ENCODE measurements around the gene CAMKV. TPM values are rescaled to one million over a fixed set of nuclear protein-coding genes. Genes with fewer than 3 reads are reported as not detected.

CAMKV gene
- total RNA-seq, 3 donors from 2014 or later (not counting 1 experiment from before 2014, with no cell fraction given), result not detected

DNA sequence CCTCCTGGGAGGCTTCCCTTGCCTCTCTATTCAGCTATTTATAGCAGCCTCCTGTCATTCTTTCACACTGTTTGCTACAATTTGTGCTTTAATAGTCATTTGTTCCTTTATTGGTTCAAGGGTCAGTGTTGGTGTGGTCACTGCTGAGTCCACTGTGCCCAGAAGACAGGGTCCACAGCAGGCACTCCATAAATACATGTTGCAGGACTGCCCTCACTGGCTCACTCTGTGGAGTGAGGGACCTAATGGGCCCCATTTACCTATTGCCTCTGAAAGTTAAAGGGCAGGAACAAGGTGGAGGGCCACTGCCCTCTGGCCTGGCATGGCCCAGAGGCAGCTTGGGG is 17.2 kb upstream of the CAMKV start:
- Mint-ChIP-seq H3K4me3 (no peak overlapping the region), H3K4me1 (peaks cover 0 to 6% of the 10 kb centered on the region in 2 donors), H3K36me3 (no peaks in the 10 kb centered on the region), H3K9me3 (no peaks in the 10 kb centered on the region), H3K27ac (no peak overlapping the region), H3K27me3 (ENCODE audit: low read depth in 2 of 2) (no peaks in the 10 kb centered on the region)
- DNase-seq (no peak), ATAC-seq (no peak)
- no peaks in the 10 kb centered on the region for H3K36me3 ChIP-seq (ENCODE audit: control insufficient read depth, insufficient read depth, low read length)
- H3K27ac ChIP-seq (ENCODE audit: low read length), result no peak overlapping the region
- no peaks in the 10 kb centered on the region for H3K27me3 ChIP-seq (ENCODE audit: control insufficient read depth, insufficient read depth, low read length)
- no peak overlapping the region for H3K4me3 ChIP-seq (ENCODE audit: low read length)
- TF ChIP-seq, protein P1, sequence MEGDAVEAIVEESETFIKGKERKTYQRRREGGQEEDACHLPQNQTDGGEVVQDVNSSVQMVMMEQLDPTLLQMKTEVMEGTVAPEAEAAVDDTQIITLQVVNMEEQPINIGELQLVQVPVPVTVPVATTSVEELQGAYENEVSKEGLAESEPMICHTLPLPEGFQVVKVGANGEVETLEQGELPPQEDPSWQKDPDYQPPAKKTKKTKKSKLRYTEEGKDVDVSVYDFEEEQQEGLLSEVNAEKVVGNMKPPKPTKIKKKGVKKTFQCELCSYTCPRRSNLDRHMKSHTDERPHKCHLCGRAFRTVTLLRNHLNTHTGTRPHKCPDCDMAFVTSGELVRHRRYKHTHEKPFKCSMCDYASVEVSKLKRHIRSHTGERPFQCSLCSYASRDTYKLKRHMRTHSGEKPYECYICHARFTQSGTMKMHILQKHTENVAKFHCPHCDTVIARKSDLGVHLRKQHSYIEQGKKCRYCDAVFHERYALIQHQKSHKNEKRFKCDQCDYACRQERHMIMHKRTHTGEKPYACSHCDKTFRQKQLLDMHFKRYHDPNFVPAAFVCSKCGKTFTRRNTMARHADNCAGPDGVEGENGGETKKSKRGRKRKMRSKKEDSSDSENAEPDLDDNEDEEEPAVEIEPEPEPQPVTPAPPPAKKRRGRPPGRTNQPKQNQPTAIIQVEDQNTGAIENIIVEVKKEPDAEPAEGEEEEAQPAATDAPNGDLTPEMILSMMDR (IDR thresholded peaks at IDR 0.05), result no peak
- intact Hi-C loops (cut with micrococcal nuclease), result no loop called here
- H3K9me3 ChIP-seq (ENCODE audit: control insufficient read depth, insufficient read depth, low read length), result no peaks in the 10 kb centered on the region
- no peaks in the 10 kb centered on the region for H3K4me1 ChIP-seq (ENCODE audit: control insufficient read depth, insufficient read depth, low read length)

DNA sequence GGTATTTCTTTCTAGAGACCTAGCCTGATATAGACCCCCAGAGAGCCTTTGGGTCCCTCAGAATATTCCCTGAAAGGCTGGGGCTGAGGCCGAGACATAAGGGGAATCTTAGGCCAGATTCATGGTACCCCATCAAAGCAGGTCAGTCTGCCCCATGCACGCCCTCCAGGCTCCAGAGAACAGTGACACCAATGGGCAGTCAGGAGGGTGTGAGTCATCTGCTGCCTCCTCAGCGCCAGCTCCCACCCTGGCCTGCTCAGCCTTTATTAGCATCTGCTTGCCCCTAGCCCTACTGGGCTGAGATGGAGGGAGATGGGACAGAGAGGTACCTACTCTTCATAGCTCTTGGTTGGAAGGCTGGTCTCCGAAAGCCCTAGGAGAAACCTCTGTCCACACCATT is 14.3 kb upstream of the CAMKV start:
- WGBS (ENCODE audit: insufficient coverage), result 85% methylated on average over 4 of the region's 4 CpGs
- intact Hi-C loops (cut with micrococcal nuclease), result no loop called here

DNA sequence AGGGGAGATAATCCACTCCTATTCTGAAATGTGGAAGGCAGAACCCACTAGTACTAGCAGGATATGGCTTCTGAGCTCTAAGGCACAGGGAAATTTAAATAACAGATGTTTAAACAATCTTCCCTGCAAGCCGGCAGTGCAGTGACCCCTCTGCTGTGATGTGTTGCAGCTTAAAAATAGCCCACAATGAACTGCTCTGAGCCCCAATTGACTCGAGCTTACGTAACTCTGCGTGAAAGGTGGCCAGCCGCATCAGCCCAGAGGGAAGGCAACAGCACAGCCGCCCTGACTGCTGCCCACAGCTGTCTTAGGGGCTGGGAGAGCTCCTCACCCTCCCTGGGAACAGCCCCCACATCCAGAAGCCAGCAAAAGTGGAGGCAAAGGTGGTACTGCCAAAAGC is 12.5 kb upstream of the CAMKV start:
- TF ChIP-seq, protein P1 (IDR thresholded peaks at IDR 0.05), result no peak
- Mint-ChIP-seq H3K27ac (no peak overlapping the region), H3K4me3 (no peak overlapping the region), H3K4me1 (no peaks in the 10 kb centered on the region), H3K9me3 (no peaks in the 10 kb centered on the region), H3K27me3 (ENCODE audit: low read depth in 2 of 2) (no peaks in the 10 kb centered on the region), H3K36me3 (no peaks in the 10 kb centered on the region)
- H3K27ac ChIP-seq (ENCODE audit: low read length), result no peak overlapping the region
- no peaks in the 10 kb centered on the region for H3K4me1 ChIP-seq (ENCODE audit: control insufficient read depth, insufficient read depth, low read length)
- ATAC-seq (no peak), DNase-seq (no peak)
- intact Hi-C loops (cut with micrococcal nuclease), result no loop called here
- H3K27me3 ChIP-seq (ENCODE audit: control insufficient read depth, insufficient read depth, low read length), result no peaks in the 10 kb centered on the region
- H3K36me3 ChIP-seq (ENCODE audit: control insufficient read depth, insufficient read depth, low read length), result no peaks in the 10 kb centered on the region
- H3K4me3 ChIP-seq (ENCODE audit: low read length), result no peak overlapping the region
- 64% methylated on average over 6 of the region's 6 CpGs for WGBS (ENCODE audit: insufficient coverage)
- H3K9me3 ChIP-seq (ENCODE audit: control insufficient read depth, insufficient read depth, low read length), result no peaks in the 10 kb centered on the region

More for the DNA sequence above, 14.3 kb upstream of the CAMKV start:
- TF ChIP-seq, protein P1 (IDR thresholded peaks at IDR 0.05), result no peak
- Histone ChIP-seq H3K4me3 (ENCODE audit: low read length) (no peak overlapping the region), H3K36me3 (ENCODE audit: control insufficient read depth, insufficient read depth, low read length) (no peaks in the 10 kb centered on the region), H3K27me3 (ENCODE audit: control insufficient read depth, insufficient read depth, low read length) (no peaks in the 10 kb centered on the region), H3K27ac (ENCODE audit: low read length) (no peak overlapping the region), H3K9me3 (ENCODE audit: control insufficient read depth, insufficient read depth, low read length) (no peaks in the 10 kb centered on the region), H3K4me1 (ENCODE audit: control insufficient read depth, insufficient read depth, low read length) (no peaks in the 10 kb centered on the region)
- H3K36me3 Mint-ChIP-seq, result no peaks in the 10 kb centered on the region
- H3K27me3 Mint-ChIP-seq (ENCODE audit: low read depth in 2 of 2), result no peaks in the 10 kb centered on the region
- no peaks in the 10 kb centered on the region for H3K9me3 Mint-ChIP-seq
- DNase-seq (no peak), ATAC-seq (no peak)
- H3K4me3 Mint-ChIP-seq, result no peak overlapping the region
- H3K27ac Mint-ChIP-seq, result no peak overlapping the region
- no peaks in the 10 kb centered on the region for H3K4me1 Mint-ChIP-seq

DNA sequence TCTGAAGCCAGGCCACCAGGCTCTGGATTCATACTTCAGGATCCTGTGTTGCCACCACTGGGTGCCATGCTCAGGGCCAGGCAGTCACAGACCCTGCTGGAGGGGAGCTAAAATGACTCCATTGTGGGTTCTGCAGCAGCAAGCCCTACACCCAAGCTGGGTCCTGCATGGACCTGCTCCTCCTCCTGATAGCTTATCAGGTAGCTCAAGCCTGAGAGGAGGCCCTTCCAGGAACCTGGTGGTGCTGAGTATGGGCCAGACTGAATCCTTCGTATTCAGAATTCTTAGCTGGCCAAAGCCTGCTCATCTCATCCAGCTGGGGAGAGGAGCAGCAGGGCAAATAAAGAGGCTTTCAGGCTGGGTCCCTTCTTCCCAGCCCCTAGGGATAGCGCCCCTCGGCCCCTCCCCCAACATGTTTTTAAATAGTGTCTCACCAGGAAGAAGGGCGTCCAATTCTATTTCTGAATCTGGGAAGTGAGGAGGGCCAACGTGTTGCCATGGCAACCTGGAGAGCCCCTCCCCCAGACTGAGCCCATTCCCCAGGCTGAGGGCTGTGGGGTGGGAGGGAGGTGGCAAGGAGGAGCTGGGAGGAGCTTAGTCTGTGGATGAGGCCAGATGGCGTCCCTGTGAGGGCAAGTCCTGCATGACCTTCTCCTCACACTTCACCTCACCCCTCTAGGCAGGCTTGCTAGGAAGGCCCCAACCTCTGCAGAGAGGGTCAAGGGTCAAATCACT is 11.0 kb upstream of the CAMKV start:
- H3K4me3 ChIP-seq (ENCODE audit: low read length), result no peak overlapping the region
- H3K27me3 ChIP-seq (ENCODE audit: control insufficient read depth, insufficient read depth, low read length), result no peaks in the 10 kb centered on the region
- Mint-ChIP-seq H3K9me3 (no peaks in the 10 kb centered on the region), H3K27me3 (ENCODE audit: low read depth in 2 of 2) (no peaks in the 10 kb centered on the region), H3K4me3 (no peak overlapping the region), H3K36me3 (no peaks in the 10 kb centered on the region), H3K4me1 (no peaks in the 10 kb centered on the region), H3K27ac (no peak overlapping the region)
- H3K27ac ChIP-seq (ENCODE audit: low read length), result no peak overlapping the region
- ATAC-seq (no peak), DNase-seq (no peak)
- H3K4me1 ChIP-seq (ENCODE audit: control insufficient read depth, insufficient read depth, low read length), result no peaks in the 10 kb centered on the region
- TF ChIP-seq, protein P1 (IDR thresholded peaks at IDR 0.05), result no peak
- no peaks in the 10 kb centered on the region for H3K9me3 ChIP-seq (ENCODE audit: control insufficient read depth, insufficient read depth, low read length)
- intact Hi-C loops (cut with micrococcal nuclease), result no loop called here
- WGBS (ENCODE audit: insufficient coverage), result 64% methylated on average over 4 of the region's 6 CpGs
- no peaks in the 10 kb centered on the region for H3K36me3 ChIP-seq (ENCODE audit: control insufficient read depth, insufficient read depth, low read length)

All from natural killer cell (primary cell).